DMS 273 treated with DMSO at 0.1 percent for 48 hours (cell line): Measurements from ENCODE around the gene CSK.
"Not testable (repeated sequence)": the region's sequence is repeated elsewhere in the genome, so short reads cannot be mapped to it uniquely, and the experiment has no call there.

Experiments
- DNase-seq: peaks from one replicate; lab custom pipeline; 2025; lab: John Stamatoyannopoulos, UW

The CSK gene

GRCh38 chr15:74781431-74782258, at the start of gene CSK:
CSK (plus strand) TSS chr15:74782080; CDS start chr15:74798298, 16,218 bp downstream.
- no peak for DNase-seq

GRCh38 chr15:74732846-74733245, 49.0 kb upstream of the CSK start:
- no peak for DNase-seq

- no peak for DNase-seq
These were observed 48.6 kb upstream of the CSK start for GRCh38 chr15:74733269-74733668.

GRCh38 chr15:74735305-74735704, 46.6 kb upstream of the CSK start:
- no peak for DNase-seq

- not testable (repeated sequence) for DNase-seq
These were observed 43.6 kb upstream of the CSK start for GRCh38 chr15:74738239-74738638.

GRCh38 chr15:74742422-74742821, 39.5 kb upstream of the CSK start:
- no peak for DNase-seq

GRCh38 chr15:74746389-74746788, 35.5 kb upstream of the CSK start:
- no peak for DNase-seq

- no peak for DNase-seq
These were observed 33.4 kb upstream of the CSK start, which contains the start of gene CYP1A2 for GRCh38 chr15:74748322-74748946. CYP1A2 (plus strand) TSS chr15:74748845; CDS start chr15:74749739, 894 bp downstream.

GRCh38 chr15:74749832-74750231, 32.0 kb upstream of the CSK start:
- DNase-seq, result no peak

- no peak for DNase-seq
These were observed 31.1 kb upstream of the CSK start for GRCh38 chr15:74750751-74751150.

- no peak for DNase-seq
These were observed 29.9 kb upstream of the CSK start for GRCh38 chr15:74752011-74752410.

GRCh38 chr15:74752531-74752930, 29.3 kb upstream of the CSK start:
- no peak for DNase-seq

- DNase-seq, result no peak
These were observed 27.2 kb upstream of the CSK start for GRCh38 chr15:74754593-74755215.

- no peak for DNase-seq
These were observed 23.1 kb upstream of the CSK start for GRCh38 chr15:74758736-74759135.

GRCh38 chr15:74762791-74763150, 19.1 kb upstream of the CSK start:
- DNase-seq, result no peak

- no peak for DNase-seq
These were observed 18.5 kb upstream of the CSK start for GRCh38 chr15:74763416-74763815.

GRCh38 chr15:74767167-74768098, 14.4 kb upstream of the CSK start:
- DNase-seq, result no peak

- DNase-seq, result no peak
These were observed 13.6 kb upstream of the CSK start for GRCh38 chr15:74768099-74768770.

GRCh38 chr15:74768771-74769342, 13.0 kb upstream of the CSK start:
- no peak for DNase-seq

- DNase-seq, result no peak
These were observed 12.3 kb upstream of the CSK start for GRCh38 chr15:74769463-74770025.
